Ovary (tissue), 3 donors: ENCODE results near the gene TRIP11.
"Not testable (repeated sequence)": the region's sequence is repeated elsewhere in the genome, so short reads cannot be mapped to it uniquely, and the experiment has no call there.

Source experiments
- EP300 ChIP-seq: sonication (generic); formaldehyde crosslinking; IDR thresholded peaks from one replicate; pipeline ENCODE4 v1.6.1; 2017; ENCODE audit warnings: antibody characterized with exemption
- POLR2A ChIP-seq: fragments of 450-650 bp; IDR thresholded peaks from one replicate; pipeline ENCODE4 v1.6.1; 2017; ENCODE audit warnings: antibody characterized with exemption, mild to moderate bottlenecking, moderate library complexity
- TF ChIP-seq, protein P1 (sequence below), 3 donors: fragments of 450-650 bp in 2 of 3; fragments of 200-600 bp in 1 of 3; IDR thresholded peaks; one replicate each; pipeline versions ENCODE4 v1.5.1 to v1.8.0; 2016 to 2022; ENCODE audit warnings: antibody characterized with exemption in 3 of 3, mild to moderate bottlenecking in 1 of 3
- donor health status: DM: no; HTN: no; CAD: no.

GRCh38 chr14:92045904-92046303 lies 6.0 kb upstream of the TRIP11 start:
- TF ChIP-seq, protein P1, sequence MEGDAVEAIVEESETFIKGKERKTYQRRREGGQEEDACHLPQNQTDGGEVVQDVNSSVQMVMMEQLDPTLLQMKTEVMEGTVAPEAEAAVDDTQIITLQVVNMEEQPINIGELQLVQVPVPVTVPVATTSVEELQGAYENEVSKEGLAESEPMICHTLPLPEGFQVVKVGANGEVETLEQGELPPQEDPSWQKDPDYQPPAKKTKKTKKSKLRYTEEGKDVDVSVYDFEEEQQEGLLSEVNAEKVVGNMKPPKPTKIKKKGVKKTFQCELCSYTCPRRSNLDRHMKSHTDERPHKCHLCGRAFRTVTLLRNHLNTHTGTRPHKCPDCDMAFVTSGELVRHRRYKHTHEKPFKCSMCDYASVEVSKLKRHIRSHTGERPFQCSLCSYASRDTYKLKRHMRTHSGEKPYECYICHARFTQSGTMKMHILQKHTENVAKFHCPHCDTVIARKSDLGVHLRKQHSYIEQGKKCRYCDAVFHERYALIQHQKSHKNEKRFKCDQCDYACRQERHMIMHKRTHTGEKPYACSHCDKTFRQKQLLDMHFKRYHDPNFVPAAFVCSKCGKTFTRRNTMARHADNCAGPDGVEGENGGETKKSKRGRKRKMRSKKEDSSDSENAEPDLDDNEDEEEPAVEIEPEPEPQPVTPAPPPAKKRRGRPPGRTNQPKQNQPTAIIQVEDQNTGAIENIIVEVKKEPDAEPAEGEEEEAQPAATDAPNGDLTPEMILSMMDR (IDR thresholded peaks at IDR 0.05) = not testable (repeated sequence)
- TF ChIP-seq POLR2A, EP300: not testable (repeated sequence)
